Ovary (tissue), 3 donors: Measurements from ENCODE around the gene RBM47.

Experiments used
- CTCF ChIP-seq, 3 donors: fragments of 450-650 bp in 2 of 3; fragments of 200-600 bp in 1 of 3; IDR thresholded peaks; one replicate each; pipeline versions ENCODE4 v1.5.1 to v1.8.0; 2016 to 2022; ENCODE audit warnings: antibody characterized with exemption in 3 of 3, mild to moderate bottlenecking in 1 of 3
- POLR2A ChIP-seq: fragments of 450-650 bp; IDR thresholded peaks from one replicate; pipeline ENCODE4 v1.6.1; 2017; ENCODE audit warnings: antibody characterized with exemption, mild to moderate bottlenecking, moderate library complexity
- donor health status: DM: no; HTN: no; CAD: no.

GRCh38 chr4:40550948-40551462, 78.7 kb downstream of the RBM47 start:
- TF ChIP-seq POLR2A = no peak
- TF ChIP-seq CTCF (IDR thresholded peaks at IDR 0.05) = peak in 2 of 3 donors; percentile 5 to 55
